ENCODE results near the gene RASD1. TPM values are rescaled to one million over a fixed set of nuclear protein-coding genes. Genes with fewer than 3 reads are reported as not detected.
"Not testable (repeated sequence)": the region's sequence is repeated elsewhere in the genome, so short reads cannot be mapped to it uniquely, and the experiment has no call there.

The RASD1 gene
- total RNA-seq, 1 donor from 2014 or later: 14.5 TPM

- no peak for DNase-seq
Measured at GRCh38 chr17:17497065-17497844, 1.1 kb upstream of the RASD1 start.

GRCh38 chr17:17495536-17496188 is 533 bp downstream of the RASD1 start:
- DNase-seq: peak; percentile 34

- DNase-seq: peak; percentile 62
Measured at GRCh38 chr17:17494870-17495535, 1.2 kb downstream of the RASD1 start.

GRCh38 chr17:17494499-17494869 is 1.7 kb downstream of the RASD1 start:
- DNase-seq: no peak

- no peak for DNase-seq
Measured at GRCh38 chr17:17493986-17494466, 2.2 kb downstream of the RASD1 start.

GRCh38 chr17:17493249-17493985 is 2.8 kb downstream of the RASD1 start:
- no peak for DNase-seq

GRCh38 chr17:17492571-17492970 is 3.6 kb downstream of the RASD1 start:
- peak; percentile 40 for DNase-seq

- DNase-seq: no peak
Measured at GRCh38 chr17:17492085-17492484, 4.1 kb downstream of the RASD1 start.

GRCh38 chr17:17491546-17491988 is 4.6 kb downstream of the RASD1 start:
- DNase-seq: no peak

- no peak for DNase-seq
Measured at GRCh38 chr17:17491031-17491471, 5.1 kb downstream of the RASD1 start.

GRCh38 chr17:17487998-17488397 is 8.2 kb downstream of the RASD1 start:
- no peak for DNase-seq

GRCh38 chr17:17486416-17486815 is 9.8 kb downstream of the RASD1 start:
- DNase-seq: not testable (repeated sequence)

GRCh38 chr17:17485420-17485819 is 10.8 kb downstream of the RASD1 start:
- DNase-seq: no peak

- no peak for DNase-seq
Measured at GRCh38 chr17:17484451-17484899, 11.7 kb downstream of the RASD1 start.

GRCh38 chr17:17481860-17482259 is 14.3 kb downstream of the RASD1 start:
- DNase-seq: no peak

GRCh38 chr17:17480593-17481148 is 15.5 kb downstream of the RASD1 start:
- no peak for DNase-seq

- no peak for DNase-seq
Measured at GRCh38 chr17:17479209-17479608, 17.0 kb downstream of the RASD1 start.

- peak; percentile 98 for DNase-seq
Measured at GRCh38 chr17:17476865-17477467, 19.2 kb downstream of the RASD1 start, which contains the start of gene MED9. Gene MED9 (plus strand): TSS chr17:17477000. CDS start chr17:17477042, 42 bp downstream.

- no peak for DNase-seq
Measured at GRCh38 chr17:17474341-17474740, 21.9 kb downstream of the RASD1 start.

GRCh38 chr17:17472333-17472920 is 23.8 kb downstream of the RASD1 start:
- DNase-seq: no peak

- DNase-seq: no peak
Measured at GRCh38 chr17:17469996-17470395, 26.2 kb downstream of the RASD1 start.
